ENCODE data around the gene PRR16. TPM values are rescaled to one million over a fixed set of nuclear protein-coding genes. Genes with fewer than 3 reads are reported as not detected.
A peak's percentile ranks its signal among the peaks of the same experiment; 100 is the strongest.

PRR16 gene
- total RNA-seq, 1 donor from 2014 or later: 28.7 TPM

- Histone ChIP-seq H3K27me3 (no peaks in the 10 kb centered on the region), H3K36me3 (no peaks in the 10 kb centered on the region), H3K27ac (no peak overlapping the region), H3K4me1 (no peaks in the 10 kb centered on the region), H3K4me3 (no peak overlapping the region), H3K9me3 (no peaks in the 10 kb centered on the region)
- intact Hi-C loops (cut with DNase I): no loop called here
- DNase-seq (ENCODE audit: low spot score in 2 of 2): no peak
- TF ChIP-seq, protein P1, sequence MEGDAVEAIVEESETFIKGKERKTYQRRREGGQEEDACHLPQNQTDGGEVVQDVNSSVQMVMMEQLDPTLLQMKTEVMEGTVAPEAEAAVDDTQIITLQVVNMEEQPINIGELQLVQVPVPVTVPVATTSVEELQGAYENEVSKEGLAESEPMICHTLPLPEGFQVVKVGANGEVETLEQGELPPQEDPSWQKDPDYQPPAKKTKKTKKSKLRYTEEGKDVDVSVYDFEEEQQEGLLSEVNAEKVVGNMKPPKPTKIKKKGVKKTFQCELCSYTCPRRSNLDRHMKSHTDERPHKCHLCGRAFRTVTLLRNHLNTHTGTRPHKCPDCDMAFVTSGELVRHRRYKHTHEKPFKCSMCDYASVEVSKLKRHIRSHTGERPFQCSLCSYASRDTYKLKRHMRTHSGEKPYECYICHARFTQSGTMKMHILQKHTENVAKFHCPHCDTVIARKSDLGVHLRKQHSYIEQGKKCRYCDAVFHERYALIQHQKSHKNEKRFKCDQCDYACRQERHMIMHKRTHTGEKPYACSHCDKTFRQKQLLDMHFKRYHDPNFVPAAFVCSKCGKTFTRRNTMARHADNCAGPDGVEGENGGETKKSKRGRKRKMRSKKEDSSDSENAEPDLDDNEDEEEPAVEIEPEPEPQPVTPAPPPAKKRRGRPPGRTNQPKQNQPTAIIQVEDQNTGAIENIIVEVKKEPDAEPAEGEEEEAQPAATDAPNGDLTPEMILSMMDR (IDR thresholded peaks at IDR 0.05): no peak
Observed at GRCh38 chr5:120640778-120641177, 176.7 kb downstream of the PRR16 start.

GRCh38 chr5:120644516-120644915 is 180.4 kb downstream of the PRR16 start:
- no peaks in the 10 kb centered on the region for H3K27me3 ChIP-seq
- H3K36me3 ChIP-seq: no peaks in the 10 kb centered on the region
- no peak overlapping the region for H3K27ac ChIP-seq
- H3K4me1 ChIP-seq: no peaks in the 10 kb centered on the region
- intact Hi-C loops (cut with DNase I): no loop called here
- TF ChIP-seq, protein P1 (IDR thresholded peaks at IDR 0.05): no peak
- H3K9me3 ChIP-seq: no peaks in the 10 kb centered on the region
- H3K4me3 ChIP-seq: no peak overlapping the region
- no peak for DNase-seq (ENCODE audit: low spot score in 2 of 2)

DNA sequence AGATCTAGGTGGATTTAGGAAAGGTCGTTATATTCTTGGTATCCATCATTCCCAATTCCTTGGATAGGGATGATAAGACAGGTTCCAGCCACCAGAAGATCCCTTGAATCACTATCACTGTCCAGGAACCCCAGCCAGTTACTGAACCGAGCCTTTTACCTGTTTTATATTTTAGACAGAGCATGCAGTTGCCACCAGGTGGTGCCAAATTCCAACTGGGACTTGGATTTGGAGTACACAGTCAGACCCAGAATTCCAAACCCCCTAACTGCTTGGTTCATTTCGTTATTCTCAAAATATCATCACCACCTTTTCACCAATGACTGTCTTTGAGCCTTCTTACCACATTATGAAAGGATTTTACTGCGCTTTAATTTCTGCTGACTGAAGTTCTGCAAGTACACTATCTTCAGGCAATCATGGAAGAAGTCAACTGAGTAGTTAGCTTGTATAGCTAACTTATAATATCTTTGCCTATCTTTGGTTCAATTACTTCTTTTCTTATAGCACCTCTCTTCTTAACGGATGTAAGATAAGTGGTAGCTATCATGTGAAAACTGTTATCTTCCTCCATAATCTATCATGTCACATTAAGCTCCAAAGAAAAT is 191.8 kb downstream of the PRR16 start:
- no peaks in the 10 kb centered on the region for H3K27me3 ChIP-seq
- H3K4me1 ChIP-seq: no peaks in the 10 kb centered on the region
- DNase-seq (ENCODE audit: low spot score in 2 of 2): no peak
- H3K36me3 ChIP-seq: no peaks in the 10 kb centered on the region
- no peak overlapping the region for H3K4me3 ChIP-seq
- TF ChIP-seq, protein P1 (IDR thresholded peaks at IDR 0.05): peak in 2 of 3 experiments; percentile 25 to 35
- H3K9me3 ChIP-seq: no peaks in the 10 kb centered on the region
- intact Hi-C loops (cut with DNase I): no loop called here
- no peak overlapping the region for H3K27ac ChIP-seq

- TF ChIP-seq, protein P1 (IDR thresholded peaks at IDR 0.05): no peak
- Histone ChIP-seq H3K27me3 (no peaks in the 10 kb centered on the region), H3K36me3 (no peaks in the 10 kb centered on the region), H3K4me1 (no peaks in the 10 kb centered on the region), H3K4me3 (no peak overlapping the region), H3K9me3 (no peaks in the 10 kb centered on the region), H3K27ac (no peak overlapping the region)
- DNase-seq (ENCODE audit: low spot score in 2 of 2): no peak
- intact Hi-C loops (cut with DNase I): no loop called here
Observed at GRCh38 chr5:120657104-120657503, 193.0 kb downstream of the PRR16 start.

DNA sequence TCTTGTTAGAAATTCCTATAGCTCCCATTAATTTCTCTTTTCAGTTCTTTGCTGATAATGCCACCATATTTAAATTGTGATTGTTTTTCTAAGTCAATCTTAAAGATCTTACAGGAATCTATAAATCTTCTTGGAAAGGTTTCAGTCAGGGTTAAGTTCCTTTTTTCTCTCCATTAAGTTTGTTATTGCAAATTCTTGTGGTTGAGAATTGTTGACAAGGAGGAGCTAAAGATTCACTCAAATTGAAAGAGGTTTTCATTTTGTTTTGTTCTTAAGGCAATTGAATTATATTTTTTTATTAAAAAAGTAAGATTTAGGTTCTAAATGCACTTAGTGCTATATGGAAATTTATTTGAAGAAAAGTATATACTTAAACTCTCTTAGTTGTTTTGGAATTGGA is 213.4 kb downstream of the PRR16 start:
- Histone ChIP-seq H3K4me1 (peaks cover 0 to 3% of the 10 kb centered on the region in 2 donors), H3K27me3 (no peaks in the 10 kb centered on the region), H3K36me3 (no peaks in the 10 kb centered on the region), H3K4me3 (no peak overlapping the region), H3K9me3 (no peaks in the 10 kb centered on the region), H3K27ac (no peak overlapping the region)
- TF ChIP-seq, protein P1 (IDR thresholded peaks at IDR 0.05): no peak
- intact Hi-C loops (cut with DNase I): no loop called here
- DNase-seq (ENCODE audit: low spot score in 2 of 2): no peak

GRCh38 chr5:120678279-120678678 is 214.2 kb downstream of the PRR16 start:
- H3K27me3 ChIP-seq: no peaks in the 10 kb centered on the region
- H3K36me3 ChIP-seq: no peaks in the 10 kb centered on the region
- H3K4me3 ChIP-seq: no peak overlapping the region
- intact Hi-C loops (cut with DNase I): no loop called here
- H3K27ac ChIP-seq: no peak overlapping the region
- TF ChIP-seq, protein P1 (IDR thresholded peaks at IDR 0.05): no peak
- peaks cover 0 to 6% of the 10 kb centered on the region in 2 donors for H3K4me1 ChIP-seq
- H3K9me3 ChIP-seq: no peaks in the 10 kb centered on the region
- DNase-seq (ENCODE audit: low spot score in 2 of 2): no peak

Data from ascending aorta (tissue), 2 donors.